ENCODE data around the gene IPO13.

IPO13 gene

DNA sequence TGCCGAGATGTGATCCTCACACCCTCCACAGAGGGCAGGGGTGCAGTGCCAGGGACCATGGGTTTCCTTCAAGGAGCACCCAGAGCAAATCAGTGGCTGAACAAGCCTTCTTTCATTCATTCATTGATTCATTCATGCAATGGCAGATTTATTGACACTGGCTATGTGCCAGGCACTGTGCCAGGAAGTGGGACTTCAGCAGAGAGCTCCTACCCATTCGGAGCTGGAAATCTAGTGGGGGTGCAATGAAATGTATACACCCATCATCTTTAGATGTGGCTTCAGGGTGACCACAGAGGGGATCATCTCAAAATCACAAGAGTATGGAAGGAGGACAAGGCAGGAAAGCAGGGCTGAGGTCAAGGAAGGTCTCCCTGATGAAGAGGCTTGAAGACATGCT lies 65.7 kb downstream of the IPO13 start:
- CTCF ChIA-PET: no interaction called here

DNA sequence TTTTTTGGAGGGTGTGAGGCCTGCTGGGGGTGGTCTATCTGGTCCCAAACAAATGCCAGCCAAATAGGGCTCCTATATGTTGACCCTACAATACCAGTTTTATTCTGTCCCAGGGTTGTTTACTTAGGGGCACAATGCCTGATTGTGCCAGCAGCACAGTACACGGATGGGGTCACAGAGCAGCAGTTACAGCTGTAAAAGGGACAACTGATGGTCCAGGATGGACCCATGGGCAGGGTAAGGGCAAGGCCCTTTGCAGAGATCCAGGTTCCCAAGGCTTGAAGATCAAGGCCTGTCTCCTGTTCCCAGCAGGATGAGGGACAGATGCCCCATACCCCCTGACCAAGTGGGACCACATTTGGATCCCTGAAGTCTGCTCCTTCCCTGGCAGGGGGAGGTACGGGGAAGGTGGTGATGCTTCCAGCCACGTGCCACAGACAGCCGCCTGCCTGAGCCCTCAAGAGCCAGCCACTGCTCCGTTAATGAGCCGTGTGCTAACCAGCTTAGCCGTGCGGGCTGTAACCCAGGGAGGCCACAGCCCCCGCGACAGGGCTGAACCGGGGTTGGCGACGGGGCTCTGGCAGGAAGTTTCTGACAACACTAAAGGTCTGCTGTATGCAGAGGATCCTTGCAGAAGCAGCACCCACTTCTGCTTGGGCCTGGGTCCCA lies 66.3 kb downstream of the IPO13 start:
- no peak for TF ChIP-seq CTCF (conservative IDR thresholded peaks at IDR 0.05; ENCODE audit: low read depth)
- peak overlapping the region; percentile 15; the same call in 1 of the 2 replicates for H3K27ac ChIP-seq
- no peak for DNase-seq (ENCODE audit: low spot score)
- ChIA-PET CTCF (no interaction called here), POLR2A (ENCODE audit: low non-redundant PET) (no interaction called here)

More for the DNA sequence above, 65.7 kb downstream of the IPO13 start:
- H3K27ac ChIP-seq: peak overlapping the region; percentile 15; the same call in 1 of the 2 replicates
- POLR2A ChIA-PET (ENCODE audit: low non-redundant PET): interaction anchor here (0.6 kb wide), 1 partner anchor 17 kb away, joined by 3 read pairs; no protein-coding TSS in a partner anchor
- no peak for TF ChIP-seq CTCF (conservative IDR thresholded peaks at IDR 0.05; ENCODE audit: low read depth)
- DNase-seq (ENCODE audit: low spot score): no peak

GRCh38 chr1:44013949-44014348 lies 67.2 kb downstream of the IPO13 start:
- H3K27ac ChIP-seq: no peak overlapping the region
- POLR2A ChIA-PET (ENCODE audit: low non-redundant PET): no interaction called here
- CTCF ChIA-PET: interaction anchor here (0.6 to 0.8 kb wide), 2 partner anchors 22 to 134 kb away, joined by 3 to 4 read pairs; no protein-coding TSS in a partner anchor
- no peak for TF ChIP-seq CTCF (conservative IDR thresholded peaks at IDR 0.05; ENCODE audit: low read depth)
- DNase-seq (ENCODE audit: low spot score): no peak

- POLR2A ChIA-PET (ENCODE audit: low non-redundant PET): no interaction called here
- no peak for TF ChIP-seq CTCF (conservative IDR thresholded peaks at IDR 0.05; ENCODE audit: low read depth)
- H3K27ac ChIP-seq: no peak overlapping the region
- no peak for DNase-seq (ENCODE audit: low spot score)
- CTCF ChIA-PET: interaction anchor here (0.6 to 1.2 kb wide), 5 partner anchors 22 to 638 kb away, joined by 3 to 5 read pairs (median 4); no protein-coding TSS in a partner anchor
Observed at GRCh38 chr1:44014365-44015104, 67.8 kb downstream of the IPO13 start.

DNA sequence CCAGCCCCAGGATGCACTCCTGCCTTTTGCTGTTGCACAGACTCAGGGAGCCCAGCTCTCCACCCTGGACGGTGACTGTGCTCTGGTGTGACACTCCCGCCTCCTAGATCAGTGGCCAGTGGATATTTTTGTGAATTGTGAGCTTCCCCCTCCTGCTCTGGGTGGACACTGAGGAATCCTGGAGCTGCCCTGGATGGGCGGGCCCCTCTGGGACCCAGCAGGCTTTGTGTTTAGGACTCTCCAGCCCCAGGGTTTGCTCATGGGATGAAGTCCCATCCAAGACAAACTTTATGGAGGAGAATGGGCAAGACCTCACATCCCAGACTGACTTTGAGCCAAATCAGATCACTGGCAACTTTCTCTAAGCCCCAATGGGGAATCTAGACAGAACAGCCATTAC lies 68.5 kb downstream of the IPO13 start:
- no peak for TF ChIP-seq CTCF (conservative IDR thresholded peaks at IDR 0.05; ENCODE audit: low read depth)
- ChIA-PET POLR2A (ENCODE audit: low non-redundant PET) (no interaction called here), CTCF (interaction anchor here (0.7 to 1.2 kb wide), 2 partner anchors 21 to 637 kb away, joined by 4 to 5 read pairs; no protein-coding TSS in a partner anchor)
- no peak for DNase-seq (ENCODE audit: low spot score)
- H3K27ac ChIP-seq: peak overlapping the region; percentile 37

DNA sequence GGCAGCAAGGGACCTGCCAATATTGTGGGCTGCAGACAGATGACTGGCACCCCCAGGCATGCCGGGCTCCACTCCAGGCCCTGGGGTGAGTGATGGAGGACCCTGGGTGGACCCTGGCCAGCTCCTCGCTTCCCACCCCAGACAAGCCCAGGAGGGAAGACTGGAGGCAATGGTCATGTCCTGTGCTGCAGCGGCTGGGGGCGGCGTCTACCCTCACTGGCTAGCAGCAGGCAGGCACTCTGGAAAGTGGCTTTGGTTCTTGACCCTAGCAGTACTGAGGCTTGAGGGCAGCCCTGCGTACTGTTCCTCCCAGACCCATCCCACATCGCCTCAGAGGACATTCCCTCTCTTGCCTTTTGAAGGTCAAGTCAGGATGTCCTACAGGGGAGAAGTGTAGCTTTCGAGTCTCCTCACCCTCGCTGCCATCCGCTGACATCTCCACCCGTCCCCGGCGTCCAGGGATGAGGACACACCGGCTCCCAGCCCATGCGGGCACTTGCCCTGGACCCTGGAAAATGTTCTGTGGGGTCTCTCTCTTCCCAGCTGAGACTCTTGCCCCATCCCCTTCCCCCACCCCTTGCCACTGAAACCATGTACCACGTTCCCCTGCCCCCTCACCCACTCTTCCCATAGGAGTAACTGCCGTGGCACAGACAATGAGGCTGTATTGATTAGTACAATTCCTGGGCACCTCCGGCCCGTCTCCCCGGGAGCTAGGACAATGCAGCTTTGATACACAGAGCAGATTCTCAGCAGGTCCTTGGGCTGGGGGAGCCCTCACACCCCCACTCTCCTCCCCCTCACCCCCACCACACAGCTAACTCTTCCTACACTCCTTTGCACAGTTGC lies 69.5 kb downstream of the IPO13 start:
- POLR2A ChIA-PET (ENCODE audit: low non-redundant PET): no interaction called here

More for the DNA sequence above, 69.5 kb downstream of the IPO13 start:
- DNase-seq (ENCODE audit: low spot score): no peak
- H3K27ac ChIP-seq: peak overlapping the region; percentile 37
- no peak for TF ChIP-seq CTCF (conservative IDR thresholded peaks at IDR 0.05; ENCODE audit: low read depth)
- CTCF ChIA-PET: interaction anchor here (1.2 kb wide), 1 partner anchor 11 kb away, joined by 3 read pairs; no protein-coding TSS in a partner anchor
